ENCODE measurements around the gene ADAM12. TPM values are rescaled to one million over a fixed set of nuclear protein-coding genes. Genes with fewer than 3 reads are reported as not detected.
A peak's percentile ranks its signal among the peaks of the same experiment; 100 is the strongest.

Gene ADAM12
- total and polyA plus RNA-seq, 9 of the 15 experiments (the other 6 are each of a cell fraction or from before 2014, with no cell fraction given) = not detected

DNA sequence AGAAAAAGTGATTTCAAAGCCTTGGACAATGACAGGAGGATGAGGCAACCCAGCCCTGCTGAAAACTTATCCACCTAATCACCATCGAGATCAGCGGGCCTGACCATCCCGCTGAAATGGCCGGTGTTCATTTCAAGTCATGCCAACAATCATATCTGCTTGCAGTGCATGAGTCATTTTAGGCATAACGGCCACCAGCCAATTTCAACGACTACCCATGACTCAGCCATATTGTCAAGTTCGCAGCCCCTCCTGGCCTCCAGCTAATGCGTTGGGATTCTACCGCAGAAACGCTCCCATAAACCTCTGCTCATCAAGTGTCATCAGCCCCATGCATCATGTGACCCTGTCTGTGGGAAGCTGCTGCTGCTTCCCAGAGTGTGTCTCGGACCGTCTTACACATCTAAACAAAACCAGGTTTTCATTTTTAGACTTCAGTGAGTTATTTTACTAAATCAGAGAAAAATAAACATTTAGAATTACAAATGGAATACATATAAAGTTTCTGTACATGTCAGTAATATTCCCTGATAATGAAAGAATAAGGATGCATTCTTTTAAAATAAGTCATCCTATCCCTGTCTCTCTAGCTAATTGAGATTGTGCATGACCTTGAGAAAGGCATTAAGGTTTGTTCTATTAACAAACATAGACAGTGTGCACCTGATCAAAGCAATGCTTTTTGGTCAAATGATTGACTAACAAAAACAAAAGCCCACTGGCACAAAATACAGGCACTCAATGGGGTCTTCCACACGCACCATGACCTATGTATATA is 188.9 kb downstream of the ADAM12 start (continued):
- no peak for TF ChIP-seq NKRF (IDR thresholded peaks at IDR 0.05; ENCODE audit: borderline replicate concordance)
- no peak for TF ChIP-seq RHOXF2B (CRISPR knock-in tag; conservative IDR thresholded peaks at IDR 0.05)
- TF ChIP-seq MCM7 (IDR thresholded peaks at IDR 0.05) = no peak
- no peak for TF ChIP-seq KDM1A (IDR thresholded peaks at IDR 0.05)
- no peak for TF ChIP-seq CBX2 (IDR thresholded peaks at IDR 0.05; ENCODE audit: insufficient read depth, low read length, poor library complexity, severe bottlenecking)
- no peak for TF ChIP-seq PHF20 (IDR thresholded peaks at IDR 0.05; ENCODE audit: partially characterized antibody)
- TF ChIP-seq, protein P1, sequence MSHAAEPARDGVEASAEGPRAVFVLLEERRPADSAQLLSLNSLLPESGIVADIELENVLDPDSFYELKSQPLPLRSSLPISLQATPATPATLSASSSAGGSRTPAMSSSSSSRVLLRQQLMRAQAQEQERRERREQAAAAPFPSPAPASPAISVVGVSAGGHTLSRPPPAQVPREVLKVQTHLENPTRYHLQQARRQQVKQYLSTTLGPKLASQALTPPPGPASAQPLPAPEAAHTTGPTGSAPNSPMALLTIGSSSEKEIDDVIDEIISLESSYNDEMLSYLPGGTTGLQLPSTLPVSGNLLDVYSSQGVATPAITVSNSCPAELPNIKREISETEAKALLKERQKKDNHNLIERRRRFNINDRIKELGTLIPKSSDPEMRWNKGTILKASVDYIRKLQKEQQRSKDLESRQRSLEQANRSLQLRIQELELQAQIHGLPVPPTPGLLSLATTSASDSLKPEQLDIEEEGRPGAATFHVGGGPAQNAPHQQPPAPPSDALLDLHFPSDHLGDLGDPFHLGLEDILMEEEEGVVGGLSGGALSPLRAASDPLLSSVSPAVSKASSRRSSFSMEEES (CRISPR knock-in tag; IDR thresholded peaks at IDR 0.05) = peak; percentile 94
- TF ChIP-seq DIDO1 (tag; IDR thresholded peaks at IDR 0.05; ENCODE audit: low read depth) = no peak
- peak; percentile 60 for TF ChIP-seq FOXM1 (IDR thresholded peaks at IDR 0.05; ENCODE audit: low read depth)
- no peak for TF ChIP-seq FOXM1 (CRISPR knock-in tag; IDR thresholded peaks at IDR 0.05; ENCODE audit: low read depth)
- TF ChIP-seq, protein P2, sequence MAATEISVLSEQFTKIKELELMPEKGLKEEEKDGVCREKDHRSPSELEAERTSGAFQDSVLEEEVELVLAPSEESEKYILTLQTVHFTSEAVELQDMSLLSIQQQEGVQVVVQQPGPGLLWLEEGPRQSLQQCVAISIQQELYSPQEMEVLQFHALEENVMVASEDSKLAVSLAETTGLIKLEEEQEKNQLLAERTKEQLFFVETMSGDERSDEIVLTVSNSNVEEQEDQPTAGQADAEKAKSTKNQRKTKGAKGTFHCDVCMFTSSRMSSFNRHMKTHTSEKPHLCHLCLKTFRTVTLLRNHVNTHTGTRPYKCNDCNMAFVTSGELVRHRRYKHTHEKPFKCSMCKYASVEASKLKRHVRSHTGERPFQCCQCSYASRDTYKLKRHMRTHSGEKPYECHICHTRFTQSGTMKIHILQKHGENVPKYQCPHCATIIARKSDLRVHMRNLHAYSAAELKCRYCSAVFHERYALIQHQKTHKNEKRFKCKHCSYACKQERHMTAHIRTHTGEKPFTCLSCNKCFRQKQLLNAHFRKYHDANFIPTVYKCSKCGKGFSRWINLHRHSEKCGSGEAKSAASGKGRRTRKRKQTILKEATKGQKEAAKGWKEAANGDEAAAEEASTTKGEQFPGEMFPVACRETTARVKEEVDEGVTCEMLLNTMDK (IDR thresholded peaks at IDR 0.05; ENCODE audit: borderline replicate concordance, insufficient read depth, low read depth, low read length, poor library complexity, severe bottlenecking) = no peak
- TF ChIP-seq, protein P3, sequence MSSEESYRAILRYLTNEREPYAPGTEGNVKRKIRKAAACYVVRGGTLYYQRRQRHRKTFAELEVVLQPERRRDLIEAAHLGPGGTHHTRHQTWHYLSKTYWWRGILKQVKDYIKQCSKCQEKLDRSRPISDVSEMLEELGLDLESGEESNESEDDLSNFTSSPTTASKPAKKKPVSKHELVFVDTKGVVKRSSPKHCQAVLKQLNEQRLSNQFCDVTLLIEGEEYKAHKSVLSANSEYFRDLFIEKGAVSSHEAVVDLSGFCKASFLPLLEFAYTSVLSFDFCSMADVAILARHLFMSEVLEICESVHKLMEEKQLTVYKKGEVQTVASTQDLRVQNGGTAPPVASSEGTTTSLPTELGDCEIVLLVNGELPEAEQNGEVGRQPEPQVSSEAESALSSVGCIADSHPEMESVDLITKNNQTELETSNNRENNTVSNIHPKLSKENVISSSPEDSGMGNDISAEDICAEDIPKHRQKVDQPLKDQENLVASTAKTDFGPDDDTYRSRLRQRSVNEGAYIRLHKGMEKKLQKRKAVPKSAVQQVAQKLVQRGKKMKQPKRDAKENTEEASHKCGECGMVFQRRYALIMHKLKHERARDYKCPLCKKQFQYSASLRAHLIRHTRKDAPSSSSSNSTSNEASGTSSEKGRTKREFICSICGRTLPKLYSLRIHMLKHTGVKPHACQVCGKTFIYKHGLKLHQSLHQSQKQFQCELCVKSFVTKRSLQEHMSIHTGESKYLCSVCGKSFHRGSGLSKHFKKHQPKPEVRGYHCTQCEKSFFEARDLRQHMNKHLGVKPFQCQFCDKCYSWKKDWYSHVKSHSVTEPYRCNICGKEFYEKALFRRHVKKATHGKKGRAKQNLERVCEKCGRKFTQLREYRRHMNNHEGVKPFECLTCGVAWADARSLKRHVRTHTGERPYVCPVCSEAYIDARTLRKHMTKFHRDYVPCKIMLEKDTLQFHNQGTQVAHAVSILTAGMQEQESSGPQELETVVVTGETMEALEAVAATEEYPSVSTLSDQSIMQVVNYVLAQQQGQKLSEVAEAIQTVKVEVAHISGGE (CRISPR knock-in tag; IDR thresholded peaks at IDR 0.05) = 0 out of 6 replicates have a peak, but pooled peaks of 1 of the 3 experiments have one; percentile 33
- TF ChIP-seq ADNP (tag; IDR thresholded peaks at IDR 0.05) = 0 out of 2 replicates have a peak, but pooled peaks have one; percentile 34
- TF ChIP-seq RCOR1 (IDR thresholded peaks at IDR 0.05; ENCODE audit: borderline replicate concordance in 1 of 2, low read depth in 2 of 2, low read length in 2 of 2) = peak in 1 of 2 experiments; percentile 74; a peak in 2 of 4 replicates
- no peak for TF ChIP-seq NFIX (CRISPR knock-in tag; IDR thresholded peaks at IDR 0.05; ENCODE audit: low read depth)
- no peak for TF ChIP-seq BRD4 (IDR thresholded peaks at IDR 0.05)
- TF ChIP-seq POLR2H (tag; IDR thresholded peaks at IDR 0.05; ENCODE audit: low read depth) = peak; percentile 62
- TF ChIP-seq HIVEP1 (CRISPR knock-in tag; IDR thresholded peaks at IDR 0.05) = no peak

All from K562 (cell line).